A549 (cell line): ENCODE results near the gene SLC8A2.

Experiments used
- CBX8 ChIP-seq: fragments of 200-600 bp; sonication (generic); IDR thresholded peaks from 2 replicates; pipeline ENCODE4 v1.6.1; 2016
- CTCF ChIP-seq: fragments of >200 bp; sonication (Bioruptor Twin); formaldehyde crosslinking; IDR thresholded peaks from 3 replicates; pipeline ENCODE4 v1.5.1; 2016
- EP300 ChIP-seq, 2 experiments: fragments of >200 bp; sonication (Bioruptor Twin); formaldehyde crosslinking; IDR thresholded peaks; 2 replicates in 1 of 2; 3 replicates in 1 of 2; pipeline ENCODE4 v1.6.1; 2016 to 2017
- FOSL2 ChIP-seq, 2 experiments: fragments of 450-650 bp in 1 of 2; fragments of >200 bp in 1 of 2; sonication (Bioruptor Twin) in 1 of 2; formaldehyde crosslinking; IDR thresholded peaks; 2 replicates each; pipeline versions ENCODE4 v1.5.0 to v1.6.1; 2016 to 2020; ENCODE audit warnings: mild to moderate bottlenecking in 1 of 2, moderate library complexity in 1 of 2
- HOXA7 ChIP-seq: fragments of 250-450 bp; sonication (Bioruptor Pico); IDR thresholded peaks from 2 replicates; pipeline ENCODE4 v1.5.0; 2020; ENCODE audit warnings: mild to moderate bottlenecking, moderate library complexity
- HOXB13 ChIP-seq: fragments of 250-450 bp; sonication (Bioruptor Pico); IDR thresholded peaks from 2 replicates; pipeline ENCODE4 v1.5.0; 2020; ENCODE audit warnings: low read depth, mild to moderate bottlenecking, moderate library complexity
- JUN ChIP-seq, 2 experiments: fragments of >200 bp; sonication (Bioruptor Twin); formaldehyde crosslinking; IDR thresholded peaks; 2 replicates in 1 of 2; 3 replicates in 1 of 2; pipeline ENCODE4 v1.6.1; 2016 to 2017
- MAFK ChIP-seq: fragments of 450-650 bp; IDR thresholded peaks from 2 replicates; pipeline ENCODE4 v1.6.1; 2014; ENCODE audit not compliant: partially characterized antibody
- MAZ ChIP-seq: fragments of 150-350 bp; IDR thresholded peaks from 2 replicates; pipeline ENCODE4 v1.6.1; 2014; ENCODE audit warnings: antibody characterized with exemption, low read depth, low read length, borderline replicate concordance
- PHF8 ChIP-seq: fragments of 200-600 bp; sonication (generic); IDR thresholded peaks from 2 replicates; pipeline ENCODE4 v1.6.1; 2016; ENCODE audit warnings: low read depth, mild to moderate bottlenecking, antibody characterized with exemption, moderate library complexity, borderline replicate concordance
- POLR2A ChIP-seq: IDR thresholded peaks from 2 replicates; pipeline ENCODE4 v1.6.1; 2012; ENCODE audit warnings: mild to moderate bottlenecking, low read length
- POLR2AphosphoS2 ChIP-seq: conservative IDR thresholded peaks from 2 replicates; pipeline ENCODE4 v1.6.1; 2012; ENCODE audit warnings: low read length, improper control_type of control experiment, inconsistent platforms
- REST ChIP-seq: fragments of 200-600 bp; sonication (generic); IDR thresholded peaks from 2 replicates; pipeline ENCODE4 v1.6.1; 2016; ENCODE audit warnings: antibody characterized with exemption, mild to moderate bottlenecking, moderate library complexity
- ZC3H11A ChIP-seq: fragments of 450-650 bp; IDR thresholded peaks from 2 replicates; pipeline ENCODE4 v1.6.1; 2014; ENCODE audit warnings: antibody characterized with exemption, mild to moderate bottlenecking

- TF ChIP-seq CTCF (no peak), JUN (IDR thresholded peaks at IDR 0.05) (no peak), POLR2A (no peak), CBX8 (no peak), REST (no peak), ZC3H11A (no peak), HOXB13 (no peak), POLR2AphosphoS2 (no peak), PHF8 (no peak), HOXA7 (CRISPR knock-in tag) (no peak), FOSL2 (IDR thresholded peaks at IDR 0.05) (no peak), FOSL2 (CRISPR knock-in tag; IDR thresholded peaks at IDR 0.05) (no peak), EP300 (IDR thresholded peaks at IDR 0.05) (no peak), MAFK (peak; percentile 81), MAZ (no peak)
Observed at GRCh38 chr19:47432499-47432898, 39.2 kb downstream of the SLC8A2 start.
